ENCODE measurements around the gene HYKK. TPM values are rescaled to one million over a fixed set of nuclear protein-coding genes. Genes with fewer than 3 reads are reported as not detected.
"Not testable (repeated sequence)": the region's sequence is repeated elsewhere in the genome, so short reads cannot be mapped to it uniquely, and the experiment has no call there.

Gene HYKK
- total RNA-seq, 1 donor: 1.7 TPM

GRCh38 chr15:78551902-78552301, 44.5 kb downstream of the HYKK start:
- no peak overlapping the region for H3K4me3 ChIP-seq (ENCODE audit: low read depth, low read length)
- DNase-seq (ENCODE audit: low read depth): no peak
- TF ChIP-seq, protein P1, sequence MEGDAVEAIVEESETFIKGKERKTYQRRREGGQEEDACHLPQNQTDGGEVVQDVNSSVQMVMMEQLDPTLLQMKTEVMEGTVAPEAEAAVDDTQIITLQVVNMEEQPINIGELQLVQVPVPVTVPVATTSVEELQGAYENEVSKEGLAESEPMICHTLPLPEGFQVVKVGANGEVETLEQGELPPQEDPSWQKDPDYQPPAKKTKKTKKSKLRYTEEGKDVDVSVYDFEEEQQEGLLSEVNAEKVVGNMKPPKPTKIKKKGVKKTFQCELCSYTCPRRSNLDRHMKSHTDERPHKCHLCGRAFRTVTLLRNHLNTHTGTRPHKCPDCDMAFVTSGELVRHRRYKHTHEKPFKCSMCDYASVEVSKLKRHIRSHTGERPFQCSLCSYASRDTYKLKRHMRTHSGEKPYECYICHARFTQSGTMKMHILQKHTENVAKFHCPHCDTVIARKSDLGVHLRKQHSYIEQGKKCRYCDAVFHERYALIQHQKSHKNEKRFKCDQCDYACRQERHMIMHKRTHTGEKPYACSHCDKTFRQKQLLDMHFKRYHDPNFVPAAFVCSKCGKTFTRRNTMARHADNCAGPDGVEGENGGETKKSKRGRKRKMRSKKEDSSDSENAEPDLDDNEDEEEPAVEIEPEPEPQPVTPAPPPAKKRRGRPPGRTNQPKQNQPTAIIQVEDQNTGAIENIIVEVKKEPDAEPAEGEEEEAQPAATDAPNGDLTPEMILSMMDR (IDR thresholded peaks at IDR 0.05; ENCODE audit: insufficient read depth, low read depth, low read length): no peak

GRCh38 chr15:78552597-78552996, 45.2 kb downstream of the HYKK start:
- DNase-seq (ENCODE audit: low read depth): no peak
- H3K4me3 ChIP-seq (ENCODE audit: low read depth, low read length): no peak overlapping the region
- TF ChIP-seq, protein P1 (IDR thresholded peaks at IDR 0.05; ENCODE audit: insufficient read depth, low read depth, low read length): no peak

- not testable (repeated sequence) for DNase-seq (ENCODE audit: low read depth); H3K4me3 ChIP-seq (ENCODE audit: low read depth, low read length)
These were observed 52.8 kb downstream of the HYKK start for GRCh38 chr15:78560201-78560600.

GRCh38 chr15:78561490-78561889, 54.1 kb downstream of the HYKK start:
- DNase-seq (ENCODE audit: low read depth): no peak
- TF ChIP-seq, protein P1 (IDR thresholded peaks at IDR 0.05; ENCODE audit: insufficient read depth, low read depth, low read length): no peak
- H3K4me3 ChIP-seq (ENCODE audit: low read depth, low read length): no peak overlapping the region

- TF ChIP-seq, protein P1 (IDR thresholded peaks at IDR 0.05; ENCODE audit: insufficient read depth, low read depth, low read length): no peak
- no peak overlapping the region for H3K4me3 ChIP-seq (ENCODE audit: low read depth, low read length)
- DNase-seq (ENCODE audit: low read depth): no peak
These were observed 55.7 kb downstream of the HYKK start for GRCh38 chr15:78563092-78563491.

- TF ChIP-seq, protein P1 (IDR thresholded peaks at IDR 0.05; ENCODE audit: insufficient read depth, low read depth, low read length): no peak
- DNase-seq (ENCODE audit: low read depth): no peak
- no peak overlapping the region for H3K4me3 ChIP-seq (ENCODE audit: low read depth, low read length)
These were observed 57.3 kb downstream of the HYKK start for GRCh38 chr15:78564743-78565096.

- peak; percentile 64 for DNase-seq (ENCODE audit: low read depth)
- H3K4me3 ChIP-seq (ENCODE audit: low read depth, low read length): peak within 1 kb of the TSS; percentile 68
- TF ChIP-seq, protein P1 (IDR thresholded peaks at IDR 0.05; ENCODE audit: insufficient read depth, low read depth, low read length): no peak
These were observed 57.9 kb downstream of the HYKK start, which contains the start of gene CHRNA5 for GRCh38 chr15:78565097-78565950. CHRNA5 (plus strand) TSS chr15:78565520; CDS start chr15:78565720, 200 bp downstream.

All from fibroblast of villous mesenchyme (primary cell).